Measurements from ENCODE around the gene DYSF. TPM values are rescaled to one million over a fixed set of nuclear protein-coding genes. Genes with fewer than 3 reads are reported as not detected.

The DYSF gene
- total RNA-seq, 4 donors from 2014 or later = 1.7 to 5.0 (median 2.6) TPM

GRCh38 chr2:71619230-71619741 lies 165.9 kb downstream of the DYSF start:
- no peaks in the 10 kb centered on the region for H3K27me3 ChIP-seq
- no peaks in the 10 kb centered on the region for H3K9me3 ChIP-seq
- WGBS = 69% methylated on average over 15 of the region's 15 CpGs
- H3K4me1 ChIP-seq = peaks cover 10% of the 10 kb centered on the region
- no peaks in the 10 kb centered on the region for H3K36me3 ChIP-seq
- no peak overlapping the region for H3K27ac ChIP-seq
- peak in 1 of 2 donors; percentile 65 for DNase-seq (ENCODE audit: low spot score in 2 of 2)
- no peak overlapping the region for H3K4me3 ChIP-seq
- TF ChIP-seq POLR2AphosphoS5 (IDR thresholded peaks at IDR 0.05) (no peak), EP300 (IDR thresholded peaks at IDR 0.05) (no peak), CTCF (IDR thresholded peaks at IDR 0.05) (no peak), POLR2A (IDR thresholded peaks at IDR 0.05) (no peak)

- Histone ChIP-seq H3K9me3 (no peaks in the 10 kb centered on the region), H3K27me3 (no peaks in the 10 kb centered on the region), H3K4me1 (peaks cover 9% of the 10 kb centered on the region), H3K27ac (no peak overlapping the region), H3K36me3 (no peaks in the 10 kb centered on the region), H3K4me3 (no peak overlapping the region)
- DNase-seq (ENCODE audit: low spot score in 2 of 2) = peak in 1 of 2 donors; percentile 59
- WGBS = 82% methylated on average over 3 of the region's 6 CpGs
- TF ChIP-seq EP300 (IDR thresholded peaks at IDR 0.05) (no peak), CTCF (IDR thresholded peaks at IDR 0.05) (no peak), POLR2AphosphoS5 (IDR thresholded peaks at IDR 0.05) (no peak)
These were observed 166.8 kb downstream of the DYSF start for GRCh38 chr2:71620116-71620515.

- no peaks in the 10 kb centered on the region for H3K27me3 ChIP-seq
- 93% methylated on average over 4 of the region's 5 CpGs for WGBS
- peak in 1 of 2 donors; percentile 69 for DNase-seq (ENCODE audit: low spot score in 2 of 2)
- TF ChIP-seq EP300 (IDR thresholded peaks at IDR 0.05) = no peak
- no peak for TF ChIP-seq CTCF (IDR thresholded peaks at IDR 0.05)
- no peak for TF ChIP-seq POLR2AphosphoS5 (IDR thresholded peaks at IDR 0.05)
- no peak for TF ChIP-seq POLR2A (IDR thresholded peaks at IDR 0.05)
- no peak overlapping the region for H3K4me3 ChIP-seq
- peaks cover 3% of the 10 kb centered on the region for H3K4me1 ChIP-seq
- H3K36me3 ChIP-seq = no peaks in the 10 kb centered on the region
- H3K9me3 ChIP-seq = no peaks in the 10 kb centered on the region
- H3K27ac ChIP-seq = no peak overlapping the region
These were observed 167.5 kb downstream of the DYSF start for GRCh38 chr2:71620851-71621251.

GRCh38 chr2:71629273-71629672 lies 175.9 kb downstream of the DYSF start:
- no peak for DNase-seq (ENCODE audit: low spot score in 2 of 2)
- no peak overlapping the region for H3K4me3 ChIP-seq
- H3K4me1 ChIP-seq = no peaks in the 10 kb centered on the region
- TF ChIP-seq POLR2A (IDR thresholded peaks at IDR 0.05) (no peak), EP300 (IDR thresholded peaks at IDR 0.05) (no peak), CTCF (IDR thresholded peaks at IDR 0.05) (no peak), POLR2AphosphoS5 (IDR thresholded peaks at IDR 0.05) (no peak)
- H3K36me3 ChIP-seq = no peaks in the 10 kb centered on the region
- no peak overlapping the region for H3K27ac ChIP-seq
- H3K27me3 ChIP-seq = no peaks in the 10 kb centered on the region
- H3K9me3 ChIP-seq = no peaks in the 10 kb centered on the region

- DNase-seq (ENCODE audit: low spot score in 2 of 2) = no peak
- no peaks in the 10 kb centered on the region for H3K27me3 ChIP-seq
- no peak overlapping the region for H3K4me3 ChIP-seq
- H3K4me1 ChIP-seq = no peaks in the 10 kb centered on the region
- 96% methylated on average over 2 of the region's 2 CpGs for WGBS
- TF ChIP-seq CTCF (IDR thresholded peaks at IDR 0.05) = no peak
- TF ChIP-seq POLR2A (IDR thresholded peaks at IDR 0.05) = no peak
- no peak for TF ChIP-seq EP300 (IDR thresholded peaks at IDR 0.05)
- no peak for TF ChIP-seq POLR2AphosphoS5 (IDR thresholded peaks at IDR 0.05)
- H3K27ac ChIP-seq = no peak overlapping the region
- H3K36me3 ChIP-seq = no peaks in the 10 kb centered on the region
- no peaks in the 10 kb centered on the region for H3K9me3 ChIP-seq
These were observed 176.6 kb downstream of the DYSF start for GRCh38 chr2:71629771-71630453.
